SK-N-SH (cell line): ENCODE measurements around the gene HOXB6.

Experiments used
- NFIC ChIP-seq: IDR thresholded peaks from 2 replicates; pipeline ENCODE4 v1.4.0; 2012; ENCODE audit warnings: borderline replicate concordance
- POLR2AphosphoS5 ChIP-seq: IDR thresholded peaks from 2 replicates; pipeline ENCODE4 v1.6.1; 2012; ENCODE audit warnings: low read depth, low read length
- YY1 ChIP-seq: IDR thresholded peaks from 2 replicates; pipeline ENCODE4 v1.4.0; 2012; ENCODE audit warnings: low read depth, mild to moderate bottlenecking

- TF ChIP-seq POLR2AphosphoS5 (no peak), NFIC (no peak), YY1 (no peak)
These were observed 16.9 kb upstream of the HOXB6 start for GRCh38 chr17:48621410-48622392.
